ENCODE results near the gene ZNF101.

Gene ZNF101

GRCh38 chr19:19668230-19669012, at the start of gene ZNF101:
ZNF101 (plus strand) TSS chr19:19668839; CDS start chr19:19668964, 125 bp downstream.
- FAIRE-seq: peak; percentile 51
- peak; percentile 73 for DNase-seq (ENCODE audit: low spot score)

GRCh38 chr19:19619181-19619848, 49.3 kb upstream of the ZNF101 start:
- DNase-seq (ENCODE audit: low spot score) (no peak), FAIRE-seq (no peak)

GRCh38 chr19:19619849-19620210, 48.8 kb upstream of the ZNF101 start:
- DNase-seq (ENCODE audit: low spot score): no peak
- no peak for FAIRE-seq

- FAIRE-seq (no peak), DNase-seq (ENCODE audit: low spot score) (no peak)
Measured at GRCh38 chr19:19623383-19623782, 45.3 kb upstream of the ZNF101 start.

GRCh38 chr19:19624032-19624570, 44.5 kb upstream of the ZNF101 start:
- FAIRE-seq (no peak), DNase-seq (ENCODE audit: low spot score) (no peak)

- no peak for DNase-seq (ENCODE audit: low spot score)
- no peak for FAIRE-seq
Measured at GRCh38 chr19:19626516-19627472, 41.8 kb upstream of the ZNF101 start.

GRCh38 chr19:19627621-19628500, 40.8 kb upstream of the ZNF101 start, which contains the start of gene LPAR2:
LPAR2 (minus strand) TSS chr19:19628220; CDS start chr19:19627275, 945 bp downstream.
- FAIRE-seq (no peak), DNase-seq (ENCODE audit: low spot score) (no peak)

- FAIRE-seq: no peak
- no peak for DNase-seq (ENCODE audit: low spot score)
Measured at GRCh38 chr19:19628501-19629134, 40.0 kb upstream of the ZNF101 start.

- DNase-seq (ENCODE audit: low spot score) (no peak), FAIRE-seq (no peak)
Measured at GRCh38 chr19:19630062-19630414, 38.6 kb upstream of the ZNF101 start.

GRCh38 chr19:19630426-19630825, 38.2 kb upstream of the ZNF101 start:
- FAIRE-seq (no peak), DNase-seq (ENCODE audit: low spot score) (no peak)

GRCh38 chr19:19631346-19631745, 37.3 kb upstream of the ZNF101 start:
- DNase-seq (ENCODE audit: low spot score) (no peak), FAIRE-seq (no peak)

GRCh38 chr19:19632661-19633060, 36.0 kb upstream of the ZNF101 start:
- FAIRE-seq (no peak), DNase-seq (ENCODE audit: low spot score) (no peak)

GRCh38 chr19:19633711-19634515, 34.7 kb upstream of the ZNF101 start:
- FAIRE-seq: no peak

GRCh38 chr19:19634516-19635312, 33.9 kb upstream of the ZNF101 start:
- FAIRE-seq (no peak), DNase-seq (ENCODE audit: low spot score) (no peak)

More at GRCh38 chr19:19633711-19634515, 34.7 kb upstream of the ZNF101 start:
- no peak for DNase-seq (ENCODE audit: low spot score)

- no peak for FAIRE-seq
Measured at GRCh38 chr19:19635313-19635702, 33.3 kb upstream of the ZNF101 start.

GRCh38 chr19:19636573-19637185, 32.0 kb upstream of the ZNF101 start:
- no peak for FAIRE-seq
- DNase-seq (ENCODE audit: low spot score): no peak

More at GRCh38 chr19:19635313-19635702, 33.3 kb upstream of the ZNF101 start:
- DNase-seq (ENCODE audit: low spot score): no peak

- DNase-seq (ENCODE audit: low spot score) (no peak), FAIRE-seq (no peak)
Measured at GRCh38 chr19:19637186-19637522, 31.5 kb upstream of the ZNF101 start.
